GM18861 (cell line): ENCODE data around the gene DNAJB5.
"Not testable (repeated sequence)": the region's sequence is repeated elsewhere in the genome, so short reads cannot be mapped to it uniquely, and the experiment has no call there.

Source experiments
- ATAC-seq: cut with Tn5 transposase; IDR thresholded peaks from one replicate; pipeline ENCODE4 v1.9.1; 2021; ENCODE audit not compliant: unreplicated experiment

Gene DNAJB5

DNA sequence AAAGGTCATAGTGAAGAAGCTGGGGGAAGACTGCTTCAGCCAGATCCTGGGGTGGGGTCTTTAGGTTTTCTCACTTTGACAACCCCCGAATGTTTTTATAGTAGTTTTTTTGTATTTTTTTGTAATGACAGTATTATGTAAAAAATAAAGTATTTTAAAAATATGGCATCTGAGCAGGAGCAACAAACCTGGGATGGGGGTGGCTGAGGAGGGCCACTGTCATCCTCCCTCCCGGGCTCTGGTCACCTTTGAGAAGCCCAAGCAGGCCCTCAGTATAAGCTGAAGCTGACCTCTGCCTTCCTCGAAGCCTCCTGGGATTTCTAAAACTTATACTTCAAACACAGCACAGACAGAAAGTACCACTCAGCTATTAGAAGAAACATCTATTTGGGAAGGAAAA lies 8.7 kb downstream of the DNAJB5 start:
- ATAC-seq: no peak

GRCh38 chr9:34999576-34999975 lies 10.0 kb downstream of the DNAJB5 start:
- ATAC-seq: no peak

- no peak for ATAC-seq
Observed at GRCh38 chr9:35000535-35001284, 11.2 kb downstream of the DNAJB5 start.

GRCh38 chr9:35001285-35001677 lies 11.7 kb downstream of the DNAJB5 start:
- ATAC-seq: no peak

DNA sequence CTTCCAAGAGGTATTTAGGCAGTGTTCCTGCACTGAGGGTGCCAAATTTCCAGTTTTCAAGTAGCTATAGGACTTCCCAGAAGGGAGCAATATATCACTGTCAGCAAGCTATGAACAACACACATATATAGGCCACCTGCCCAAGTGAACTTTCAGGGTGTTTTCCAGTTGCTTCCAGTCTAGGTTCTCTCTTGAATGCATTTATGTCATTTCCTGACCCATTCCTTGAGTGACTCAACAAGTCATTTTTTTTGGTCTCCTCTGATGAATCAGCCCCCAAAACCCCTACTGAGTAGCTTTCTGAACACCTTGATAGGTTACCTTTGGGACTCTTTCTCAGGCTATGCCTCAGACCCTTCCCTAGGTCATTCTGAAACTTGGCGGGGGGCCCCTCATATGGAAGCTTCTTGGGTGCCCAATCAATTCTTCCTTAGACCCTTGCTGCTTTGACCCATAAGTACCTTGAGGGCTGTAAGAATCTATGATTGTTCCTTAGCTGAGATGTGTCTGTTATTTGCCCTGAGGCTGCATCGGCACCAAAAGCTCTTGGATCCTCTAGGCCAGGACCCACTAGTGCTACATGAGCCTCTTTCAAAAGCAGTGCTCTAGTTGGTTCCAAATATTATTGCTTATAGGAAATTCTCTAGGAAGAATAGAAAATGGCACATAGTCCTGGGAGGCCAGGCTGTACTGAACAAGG lies 12.4 kb downstream of the DNAJB5 start:
- no peak for ATAC-seq

DNA sequence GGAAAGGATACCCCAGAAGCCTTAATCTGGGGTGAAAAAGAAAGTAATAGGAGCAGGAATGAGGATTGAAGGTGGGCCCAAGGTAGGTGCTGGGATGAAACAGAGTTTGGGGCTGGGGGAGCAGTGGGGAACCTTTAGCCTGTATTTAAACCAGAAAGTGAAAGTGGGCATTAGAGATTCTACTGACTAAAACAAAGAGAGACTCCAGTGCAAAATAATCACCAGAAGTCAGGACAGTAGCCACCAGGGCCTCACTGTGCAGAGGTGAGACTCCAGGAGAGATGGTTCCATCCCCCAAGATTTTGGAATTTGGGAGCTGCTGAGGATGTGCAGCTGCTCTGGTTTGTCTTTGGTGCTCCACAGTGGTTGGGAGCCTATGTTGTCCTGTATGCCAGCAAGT lies 13.1 kb downstream of the DNAJB5 start:
- ATAC-seq: no peak

GRCh38 chr9:35004299-35004698 lies 14.8 kb downstream of the DNAJB5 start:
- not testable (repeated sequence) for ATAC-seq

GRCh38 chr9:35010351-35010958 lies 20.9 kb downstream of the DNAJB5 start:
- no peak for ATAC-seq

- no peak for ATAC-seq
Observed at GRCh38 chr9:35014517-35014916, 25.0 kb downstream of the DNAJB5 start.

DNA sequence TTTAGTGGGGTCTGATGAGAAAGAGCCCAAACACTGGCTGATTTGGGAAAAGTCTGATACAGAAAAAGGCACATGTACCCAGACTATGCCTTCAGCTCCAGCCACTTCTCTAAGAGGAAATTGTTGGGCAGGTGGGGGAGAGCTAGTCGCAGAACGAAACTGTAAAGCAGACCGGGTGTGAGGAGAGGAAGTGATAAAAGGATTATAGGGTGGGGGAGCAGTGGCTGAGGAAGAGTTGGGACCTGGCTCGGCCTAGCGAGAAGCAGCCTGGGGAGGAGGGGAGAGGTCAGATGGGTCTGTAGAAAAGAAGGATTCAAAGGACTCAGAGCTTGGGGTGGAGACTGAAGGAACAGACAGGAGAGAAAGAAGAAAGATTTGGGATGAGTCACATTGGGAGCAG lies 33.9 kb downstream of the DNAJB5 start:
- ATAC-seq: not testable (repeated sequence)

DNA sequence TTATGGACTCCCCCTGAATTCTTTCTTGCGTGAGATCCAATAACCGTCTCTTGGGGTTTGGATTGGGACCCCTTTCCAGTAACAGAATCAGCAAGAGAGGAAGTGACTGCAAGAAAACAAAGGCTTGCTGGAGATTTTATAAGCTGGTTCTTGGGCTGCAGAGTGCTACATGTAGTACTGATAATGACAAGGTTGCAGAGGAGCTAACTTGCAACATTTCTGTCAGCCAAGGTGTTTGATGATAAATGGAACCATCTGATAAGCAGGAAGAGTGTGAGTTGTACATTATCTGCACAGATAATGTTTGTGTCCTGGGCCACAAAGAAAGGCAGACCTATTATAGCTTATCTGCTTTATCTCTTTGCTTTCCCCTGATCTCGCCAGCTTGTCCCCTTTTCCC lies 37.1 kb downstream of the DNAJB5 start:
- ATAC-seq: no peak

DNA sequence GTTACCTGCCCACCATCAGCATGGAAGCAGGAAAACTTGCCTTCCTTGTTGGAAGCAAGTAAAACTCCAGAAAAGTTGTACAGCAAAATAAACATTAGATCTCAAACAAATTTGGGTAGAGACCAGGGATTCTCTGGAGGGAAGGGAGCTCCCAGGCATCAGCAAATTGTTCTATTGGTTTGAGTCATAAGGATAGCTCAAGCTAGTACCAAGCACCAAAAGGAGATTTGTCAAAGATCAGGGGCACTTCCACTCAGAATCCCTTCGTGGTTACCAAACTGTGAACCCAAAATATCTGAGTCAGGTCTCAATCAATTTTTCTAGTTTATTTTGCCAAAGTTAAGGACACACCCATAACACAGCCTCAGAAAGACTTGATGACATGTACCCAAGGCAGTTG lies 37.8 kb downstream of the DNAJB5 start:
- ATAC-seq: no peak

- no peak for ATAC-seq
Observed at GRCh38 chr9:35027860-35028259, 38.3 kb downstream of the DNAJB5 start.

- no peak for ATAC-seq
Observed at GRCh38 chr9:35028341-35028740, 38.8 kb downstream of the DNAJB5 start.

GRCh38 chr9:35029241-35029640 lies 39.7 kb downstream of the DNAJB5 start:
- ATAC-seq: no peak

- no peak for ATAC-seq
Observed at GRCh38 chr9:35029852-35030251, 40.3 kb downstream of the DNAJB5 start.

DNA sequence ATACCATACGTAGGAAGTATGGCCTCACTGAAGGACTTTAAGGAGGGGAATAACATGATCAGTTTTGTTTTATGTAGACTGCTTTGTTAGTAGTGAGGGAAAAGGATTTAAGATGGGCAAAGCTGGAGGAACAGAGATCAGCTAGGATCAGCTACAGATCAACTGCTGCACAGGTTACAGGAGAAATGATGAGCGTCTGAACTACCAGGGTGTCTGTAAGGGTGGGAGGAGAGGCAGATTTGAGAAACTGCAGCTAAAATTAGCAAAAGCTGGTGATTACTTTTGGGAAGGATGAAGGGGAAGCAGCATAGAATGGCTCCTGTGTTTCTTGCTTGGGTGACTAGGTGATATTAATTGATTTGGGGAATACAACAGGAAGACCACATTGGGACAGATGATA lies 43.6 kb downstream of the DNAJB5 start:
- no peak for ATAC-seq

GRCh38 chr9:35035851-35036701 lies 46.5 kb downstream of the DNAJB5 start:
- ATAC-seq: no peak

DNA sequence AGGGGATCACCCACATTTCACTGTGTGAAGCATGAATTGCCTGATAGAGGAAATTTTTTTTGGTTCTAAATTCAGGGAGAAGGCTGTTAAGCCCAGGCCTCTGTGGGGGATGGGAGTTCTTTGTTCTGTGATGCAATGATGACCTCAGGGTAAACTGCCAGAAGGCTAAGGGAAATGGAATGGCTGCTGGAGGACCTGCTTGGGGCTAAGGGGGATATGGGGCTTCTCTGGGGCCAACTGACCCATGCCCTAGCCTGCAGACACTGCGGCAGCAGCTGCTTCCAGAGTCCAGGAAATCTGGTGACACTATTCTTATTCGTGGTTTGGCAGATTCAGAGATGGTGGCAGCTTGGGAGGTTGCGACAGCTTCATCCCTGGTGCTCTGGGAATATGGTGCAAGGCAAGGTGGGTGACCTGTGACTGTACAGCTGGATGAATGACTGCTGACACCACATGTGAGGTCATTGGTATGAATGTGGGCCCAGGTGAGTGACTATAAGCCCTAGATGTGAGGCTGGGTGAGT lies 52.6 kb downstream of the DNAJB5 start:
- no peak for ATAC-seq

GRCh38 chr9:35042891-35043545 lies 53.5 kb downstream of the DNAJB5 start:
- no peak for ATAC-seq

- ATAC-seq: no peak
Observed at GRCh38 chr9:35044071-35044470, 54.5 kb downstream of the DNAJB5 start.
